HL-60 (cell line): ENCODE measurements around the gene RAB11FIP3.

ENCODE experiments used
- DNase-seq, 2 experiments: peaks; one replicate each; pipeline ENCODE4 v3.0.0-alpha.2; 2010 to 2020; ENCODE audit warnings: low read depth in 1 of 2, low spot score in 1 of 2
- H3K27ac ChIP-seq: fragments of 250-450 bp; sonication (Bioruptor Pico); replicated peaks from 2 replicates; pipeline ENCODE4 v1.5.1; 2020; ENCODE audit warnings: mild to moderate bottlenecking, moderate library complexity
- H3K27me3 ChIP-seq: fragments of 250-450 bp; sonication (Bioruptor Pico); 2 replicates; pipeline ENCODE4 v1.5.1; 2021; ENCODE audit warnings: mild to moderate bottlenecking, moderate library complexity; ENCODE audit not compliant: insufficient read depth, poor library complexity, severe bottlenecking
- H3K4me3 ChIP-seq: replicated peaks from 2 replicates; pipeline ENCODE4 v1.5.1; 2011; ENCODE audit warnings: mild to moderate bottlenecking, control low read depth, low read length; ENCODE audit not compliant: insufficient read depth
- CTCF ChIP-seq: IDR thresholded peaks from one replicate; pipeline ENCODE4 v1.5.1; 2011; ENCODE audit warnings: low read length, control low read depth, inconsistent platforms; ENCODE audit not compliant: insufficient read depth
- GABPA ChIP-seq: IDR thresholded peaks from 2 replicates; pipeline ENCODE4 v1.6.1; 2012; ENCODE audit warnings: low read depth
- POLR2AphosphoS5 ChIP-seq: IDR thresholded peaks from 2 replicates; pipeline ENCODE4 v1.6.1; 2012; ENCODE audit warnings: low read depth
- REST ChIP-seq: IDR thresholded peaks from 2 replicates; pipeline ENCODE4 v1.6.1; 2012; ENCODE audit warnings: low read depth; ENCODE audit not compliant: insufficient replicate concordance
- SPI1 ChIP-seq: IDR thresholded peaks from 2 replicates; pipeline ENCODE4 v1.6.1; 2012; ENCODE audit warnings: low read depth, mild to moderate bottlenecking, borderline replicate concordance

Gene RAB11FIP3

GRCh38 chr16:554640-555365 is 129.4 kb downstream of the RAB11FIP3 start:
- no peak for DNase-seq
- H3K4me3 ChIP-seq: no peak overlapping the region
- peaks cover 10% of the 10 kb centered on the region for H3K27me3 ChIP-seq
- H3K27ac ChIP-seq: no peak overlapping the region
- TF ChIP-seq GABPA: no peak
- TF ChIP-seq POLR2AphosphoS5: no peak
- TF ChIP-seq REST: no peak
- no peak for TF ChIP-seq CTCF
- no peak for TF ChIP-seq SPI1

GRCh38 chr16:555528-556473 is 130.4 kb downstream of the RAB11FIP3 start:
- peaks cover 11% of the 10 kb centered on the region for H3K27me3 ChIP-seq
- DNase-seq: no peak
- H3K27ac ChIP-seq: no peak overlapping the region
- no peak overlapping the region for H3K4me3 ChIP-seq
- no peak for TF ChIP-seq CTCF
- no peak for TF ChIP-seq SPI1
- TF ChIP-seq POLR2AphosphoS5: no peak
- TF ChIP-seq GABPA: no peak

- H3K4me3 ChIP-seq: no peak overlapping the region
- H3K27ac ChIP-seq: no peak overlapping the region
- DNase-seq: no peak
- peaks cover 20% of the 10 kb centered on the region for H3K27me3 ChIP-seq
- TF ChIP-seq REST: no peak
- no peak for TF ChIP-seq SPI1
- no peak for TF ChIP-seq CTCF
- TF ChIP-seq GABPA: no peak
- no peak for TF ChIP-seq POLR2AphosphoS5
Observed at GRCh38 chr16:556474-557173, 131.2 kb downstream of the RAB11FIP3 start.
